Measurements from ENCODE around the gene VCL.

- TF ChIP-seq, protein P1, sequence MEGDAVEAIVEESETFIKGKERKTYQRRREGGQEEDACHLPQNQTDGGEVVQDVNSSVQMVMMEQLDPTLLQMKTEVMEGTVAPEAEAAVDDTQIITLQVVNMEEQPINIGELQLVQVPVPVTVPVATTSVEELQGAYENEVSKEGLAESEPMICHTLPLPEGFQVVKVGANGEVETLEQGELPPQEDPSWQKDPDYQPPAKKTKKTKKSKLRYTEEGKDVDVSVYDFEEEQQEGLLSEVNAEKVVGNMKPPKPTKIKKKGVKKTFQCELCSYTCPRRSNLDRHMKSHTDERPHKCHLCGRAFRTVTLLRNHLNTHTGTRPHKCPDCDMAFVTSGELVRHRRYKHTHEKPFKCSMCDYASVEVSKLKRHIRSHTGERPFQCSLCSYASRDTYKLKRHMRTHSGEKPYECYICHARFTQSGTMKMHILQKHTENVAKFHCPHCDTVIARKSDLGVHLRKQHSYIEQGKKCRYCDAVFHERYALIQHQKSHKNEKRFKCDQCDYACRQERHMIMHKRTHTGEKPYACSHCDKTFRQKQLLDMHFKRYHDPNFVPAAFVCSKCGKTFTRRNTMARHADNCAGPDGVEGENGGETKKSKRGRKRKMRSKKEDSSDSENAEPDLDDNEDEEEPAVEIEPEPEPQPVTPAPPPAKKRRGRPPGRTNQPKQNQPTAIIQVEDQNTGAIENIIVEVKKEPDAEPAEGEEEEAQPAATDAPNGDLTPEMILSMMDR (IDR thresholded peaks at IDR 0.05; ENCODE audit: insufficient read depth, low read length, poor library complexity, severe bottlenecking): no peak
- TF ChIP-seq EZH2phosphoT487 (conservative IDR thresholded peaks at IDR 0.05; ENCODE audit: low read length): no peak
Measured at GRCh38 chr10:73969224-73969841, 28.6 kb upstream of the VCL start.
